Epithelial cell of prostate (primary cell): Measurements from ENCODE around the gene HIKESHI.

Experiments
- DNase-seq: peaks from one replicate; pipeline ENCODE4 v3.0.0-alpha.2; 2011; ENCODE audit warnings: low read depth, low spot score
- H3K27ac ChIP-seq: fragments of 450-650 bp; 2 replicates; pipeline ENCODE4 v1.5.1; 2017; ENCODE audit warnings: mild to moderate bottlenecking

HIKESHI gene

DNA sequence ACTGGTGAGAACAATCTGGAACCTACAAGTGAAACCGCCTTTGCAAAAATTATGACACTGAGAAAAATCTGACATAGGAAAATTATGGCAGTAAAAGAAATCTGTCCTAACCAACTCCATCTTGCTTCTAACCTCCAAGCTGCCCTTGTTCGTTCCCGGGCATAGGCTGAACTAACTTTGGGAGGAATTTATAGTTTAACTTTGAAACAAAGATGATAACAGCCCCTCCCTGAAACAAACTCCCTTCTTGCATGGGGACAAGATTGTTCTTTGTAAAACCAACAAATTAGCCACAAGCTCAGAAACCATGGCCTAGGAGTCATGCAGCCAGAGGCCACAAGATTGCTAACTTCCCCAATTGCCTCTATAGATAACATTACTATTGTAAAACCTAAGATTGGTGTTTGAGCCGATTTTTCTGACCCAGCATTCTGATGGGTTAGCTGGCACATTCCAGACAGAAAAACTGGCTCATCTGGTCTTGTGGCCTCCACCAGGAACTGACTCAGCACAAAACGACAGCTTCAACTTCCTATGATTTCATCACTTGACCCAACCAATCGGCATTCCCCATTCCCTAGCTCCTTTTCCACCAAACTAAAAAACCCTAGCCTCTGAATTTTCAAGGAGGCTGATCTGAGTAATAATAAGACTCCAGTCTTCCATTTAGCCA is 69.0 kb downstream of the HIKESHI start:
- peak overlapping the region; percentile 78 for H3K27ac ChIP-seq
- DNase-seq, result peak; percentile 54

DNA sequence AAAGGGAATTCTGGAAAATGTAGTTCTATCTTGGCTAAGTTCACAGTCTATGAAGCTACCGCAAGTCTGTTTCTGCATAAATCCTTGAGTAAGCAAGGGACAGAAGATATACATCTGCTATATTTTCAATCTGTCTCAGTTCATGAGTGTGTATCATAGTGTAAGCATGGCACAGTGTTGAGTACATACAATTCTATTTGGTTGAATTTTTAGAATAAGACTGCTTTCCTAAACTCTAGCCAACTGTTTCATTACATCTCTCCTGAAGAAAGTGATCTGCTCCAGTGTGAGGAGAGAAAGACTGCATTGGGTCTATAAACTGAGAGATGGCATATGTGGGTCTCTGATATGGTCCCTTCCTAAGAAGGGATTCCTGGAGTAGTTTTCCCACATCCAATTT is 70.0 kb downstream of the HIKESHI start:
- H3K27ac ChIP-seq, result peak overlapping the region; percentile 78
- DNase-seq, result no peak

DNA sequence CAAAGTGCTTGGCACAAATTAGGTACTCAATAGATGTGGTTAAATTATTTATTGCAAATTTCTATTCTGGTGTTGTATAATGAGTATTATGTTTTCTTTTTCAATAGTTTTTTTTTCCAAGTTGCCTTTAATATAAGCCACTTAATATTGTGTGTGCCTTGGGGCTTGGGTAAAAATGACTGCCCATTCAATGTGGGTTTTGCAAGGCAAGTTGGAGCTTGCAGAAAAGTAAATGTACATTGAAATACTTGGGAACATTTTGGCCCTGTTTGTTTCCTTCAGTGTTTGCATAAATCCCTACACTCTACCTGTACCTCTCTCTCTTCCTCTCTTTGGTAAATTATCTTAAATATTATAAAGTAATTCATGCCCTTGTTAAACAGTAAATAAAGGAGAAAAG is 70.5 kb downstream of the HIKESHI start:
- DNase-seq, result peak; percentile 26

DNA sequence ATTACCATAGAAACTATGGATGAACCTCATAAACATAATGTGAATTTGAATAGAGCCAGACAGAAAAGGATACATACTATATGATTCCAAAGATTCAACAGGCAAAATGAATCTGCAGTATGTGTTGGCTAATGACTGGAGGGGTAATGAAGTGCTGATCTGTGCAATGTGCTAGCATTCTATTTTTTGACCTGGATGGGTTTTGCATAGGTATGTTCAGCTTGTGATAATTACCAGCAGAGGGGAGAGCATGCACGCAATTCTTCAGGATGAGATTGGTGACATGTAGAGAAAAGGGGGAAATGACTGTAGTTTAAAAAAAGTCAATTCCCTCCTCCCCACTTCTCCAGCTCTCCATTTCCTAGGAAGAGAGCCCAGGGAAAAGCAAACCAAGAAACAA is 72.0 kb downstream of the HIKESHI start:
- no peak for DNase-seq
- no peak overlapping the region for H3K27ac ChIP-seq

More for the DNA sequence above, 70.5 kb downstream of the HIKESHI start:
- H3K27ac ChIP-seq, result peak overlapping the region; percentile 78

DNA sequence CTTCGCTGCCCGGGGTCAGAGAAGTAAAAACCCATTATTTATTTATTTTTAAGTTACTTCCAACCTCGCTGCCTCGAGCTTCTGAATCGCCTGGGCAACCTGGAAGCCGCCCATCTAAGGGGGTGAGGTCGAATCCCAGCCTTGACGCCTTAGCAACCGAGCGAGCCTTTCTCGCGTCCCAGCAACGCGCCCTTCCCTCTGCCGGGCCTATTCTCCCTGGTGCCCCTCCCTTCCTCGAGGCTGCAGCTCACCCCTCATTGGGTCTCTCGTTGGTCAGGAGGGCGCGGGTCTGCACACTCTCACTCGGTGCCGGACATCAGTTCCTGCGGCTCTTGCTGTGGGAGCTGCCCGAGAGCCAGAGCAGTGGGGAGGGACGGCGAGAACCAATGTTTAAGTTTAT is 72.5 kb downstream of the HIKESHI start, which contains the start of gene CCDC81:
Gene CCDC81 (plus strand): TSS at position 302 of the 400 bp plus-strand sequence. CDS start 277 bp downstream, outside the sequence.
- DNase-seq, result no peak

DNA sequence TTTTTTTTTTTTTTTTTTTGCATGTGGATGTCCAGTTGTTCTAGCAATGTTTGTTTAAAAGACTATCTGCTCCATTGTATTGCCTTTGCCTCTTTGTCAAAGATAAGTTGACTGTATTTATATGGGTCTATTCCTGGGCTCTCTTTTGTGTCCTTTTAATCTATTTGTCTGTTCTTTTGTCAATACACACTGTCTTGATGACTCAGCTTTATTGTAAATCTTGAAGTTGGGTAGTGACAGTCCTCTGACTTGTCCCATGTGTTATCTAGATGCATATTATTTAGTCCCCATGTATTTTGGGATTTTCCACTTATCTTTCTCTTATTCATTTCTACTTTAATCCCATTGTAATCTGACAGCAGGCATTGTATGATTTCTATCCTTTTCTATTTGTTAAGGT is 75.9 kb downstream of the HIKESHI start:
- H3K27ac ChIP-seq, result no peak overlapping the region
- DNase-seq, result no peak

More for the DNA sequence above, 72.5 kb downstream of the HIKESHI start, which contains the start of gene CCDC81:
- no peak within 1 kb of the TSS for H3K27ac ChIP-seq

DNA sequence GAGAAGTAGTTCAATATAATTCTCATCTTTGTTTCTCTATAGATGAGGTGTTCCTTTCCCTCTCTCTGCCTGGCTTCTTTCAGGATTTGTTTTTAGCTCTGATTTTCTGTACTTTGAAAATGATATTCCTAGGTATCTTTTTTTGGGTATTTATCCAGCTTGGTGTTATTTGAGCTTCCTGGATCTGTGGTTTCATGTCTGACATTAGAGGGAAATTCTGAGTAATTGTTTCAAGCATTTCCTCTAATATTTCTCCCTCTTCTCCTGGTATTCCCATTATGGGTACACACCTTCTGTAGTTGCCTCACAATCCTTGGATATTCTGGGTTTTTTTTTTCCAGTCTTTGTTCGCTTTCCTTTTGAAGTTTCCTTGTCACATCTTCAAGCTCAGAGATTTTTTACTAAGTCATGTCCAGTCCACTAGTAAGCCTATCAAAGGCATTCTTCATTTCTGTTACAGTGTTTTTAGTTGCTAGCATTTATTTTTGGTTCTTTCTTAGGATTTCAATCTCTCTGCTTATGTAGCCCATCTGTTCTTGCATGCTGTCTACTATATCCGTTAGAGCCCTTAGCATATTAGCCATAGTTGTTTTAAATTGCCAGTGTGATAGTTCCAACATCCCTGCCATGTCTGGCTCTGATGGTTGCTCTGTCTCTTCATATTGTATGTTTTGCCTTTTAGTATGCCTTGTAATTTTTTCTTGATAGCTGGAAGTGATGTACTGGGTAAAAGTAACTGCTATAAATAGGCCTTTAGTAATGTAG is 78.4 kb downstream of the HIKESHI start:
- H3K27ac ChIP-seq, result no peak overlapping the region
- no peak for DNase-seq

DNA sequence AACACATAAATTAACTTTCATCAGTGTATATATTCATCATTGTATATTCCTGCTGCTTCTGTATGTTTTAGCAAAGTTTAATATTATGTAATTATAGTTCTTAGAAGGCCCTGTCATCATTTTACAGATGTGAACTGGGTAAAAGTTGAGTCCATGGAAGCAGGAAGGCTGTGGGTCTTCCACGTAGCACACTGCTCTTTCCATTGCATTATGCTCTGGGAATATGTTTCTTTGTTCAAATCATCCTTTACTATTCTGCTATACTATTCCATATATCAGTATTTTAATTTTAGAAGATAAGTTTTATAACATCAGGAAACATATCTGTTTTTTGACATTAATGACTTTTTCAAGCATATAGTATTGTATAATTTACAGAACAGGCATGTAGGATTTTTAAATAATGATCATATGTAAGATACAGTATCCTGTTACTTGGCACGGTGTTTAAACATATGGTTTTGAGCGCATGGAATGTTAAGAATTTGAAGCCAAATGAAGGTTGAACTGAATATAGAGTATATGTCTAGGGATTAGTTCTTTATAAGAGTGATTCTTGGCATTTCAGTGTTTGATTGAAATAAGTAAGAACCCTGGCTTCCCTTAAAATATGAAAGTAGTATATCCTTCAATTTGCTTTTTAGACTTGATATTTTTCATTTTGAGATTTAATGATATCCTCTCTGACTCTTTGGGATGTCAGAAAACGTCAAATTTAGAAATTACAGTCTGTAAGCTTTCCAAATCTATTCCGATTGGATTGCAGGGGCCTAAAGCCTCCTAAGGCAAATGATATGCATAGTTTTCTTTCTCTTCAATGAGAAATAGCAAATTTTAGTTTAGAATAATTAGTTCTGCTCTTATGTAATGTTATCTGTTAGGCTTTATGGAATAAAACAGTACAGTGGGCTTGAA is 81.3 kb downstream of the HIKESHI start:
- no peak for DNase-seq
- H3K27ac ChIP-seq, result no peak overlapping the region

DNA sequence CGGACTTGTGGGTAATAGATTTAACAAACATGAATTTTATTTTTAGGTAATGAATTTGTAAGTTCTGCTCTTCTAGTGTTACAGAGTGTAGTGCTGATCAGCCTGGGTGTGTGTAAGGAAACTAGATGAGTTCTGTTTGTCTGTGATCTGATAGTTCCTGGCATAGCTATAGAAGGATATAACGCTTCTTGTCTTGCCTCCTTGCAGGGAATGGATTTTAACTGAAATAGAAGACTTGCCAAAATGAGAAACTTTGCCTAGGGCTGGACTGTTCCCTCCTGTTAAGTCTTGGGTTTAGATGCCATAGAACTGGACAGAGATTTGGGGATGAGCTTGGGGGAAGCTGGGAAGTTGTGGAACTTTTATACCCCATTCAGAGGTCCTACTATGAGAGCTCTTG is 84.2 kb downstream of the HIKESHI start:
- H3K27ac ChIP-seq, result no peak overlapping the region
- DNase-seq, result no peak

DNA sequence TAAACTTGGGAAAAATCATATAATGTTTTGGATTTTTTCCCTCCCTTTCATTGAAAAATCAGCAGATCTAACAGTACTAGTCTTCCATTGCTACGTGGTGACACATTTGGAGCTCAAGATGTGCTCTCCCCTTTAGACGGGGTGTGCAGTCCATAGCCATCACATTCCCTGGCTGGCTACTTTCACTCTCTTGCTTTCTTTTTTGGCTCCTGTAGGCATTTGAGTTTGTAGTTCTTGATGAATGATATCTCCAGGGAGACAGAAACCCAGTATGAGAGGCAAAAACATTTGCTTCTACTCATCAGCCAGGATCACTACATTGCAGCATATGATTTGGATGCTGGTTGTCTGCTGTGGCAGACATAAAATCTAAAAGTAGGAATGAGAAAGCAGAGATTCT is 84.7 kb downstream of the HIKESHI start:
- no peak for DNase-seq
- no peak overlapping the region for H3K27ac ChIP-seq

DNA sequence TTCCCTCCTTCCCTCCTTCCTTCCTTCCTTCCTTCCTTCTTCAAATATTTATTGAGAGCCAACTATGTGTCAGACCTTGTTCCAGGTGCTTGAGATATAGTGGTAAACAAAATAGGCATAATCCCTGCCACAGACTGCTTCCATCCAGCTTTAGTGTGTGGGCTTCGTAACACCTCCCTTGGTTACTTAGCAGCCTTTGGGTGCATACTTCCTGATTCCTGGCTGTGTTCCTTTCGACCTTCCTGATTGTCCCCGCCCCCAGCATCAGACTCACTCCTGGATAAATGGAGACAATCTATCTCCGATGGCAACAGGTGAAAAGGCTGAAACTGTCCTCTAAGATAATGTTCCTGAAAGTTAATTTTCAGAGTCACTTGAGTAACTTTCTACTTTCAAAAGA is 86.2 kb downstream of the HIKESHI start:
- H3K27ac ChIP-seq, result no peak overlapping the region
- no peak for DNase-seq

DNA sequence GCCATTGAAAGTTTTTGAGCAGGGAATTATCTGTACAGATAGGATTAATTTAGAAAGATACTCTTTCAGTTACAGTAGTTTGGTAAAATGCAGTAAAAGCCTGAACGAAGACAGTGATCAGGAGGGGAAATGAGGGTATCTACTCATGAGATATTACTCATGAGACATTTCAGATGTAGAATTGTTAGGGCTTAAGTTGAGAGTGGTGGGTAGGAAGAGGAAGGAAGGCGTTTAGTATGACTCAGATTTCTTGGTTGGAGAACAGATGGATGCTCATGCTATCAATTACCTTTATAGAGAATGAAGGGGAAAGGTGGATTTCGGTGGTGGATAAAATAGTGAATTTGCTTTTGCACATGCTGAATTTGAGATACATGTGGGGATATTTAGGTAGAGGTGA is 88.4 kb downstream of the HIKESHI start:
- no peak for DNase-seq
- no peak overlapping the region for H3K27ac ChIP-seq

DNA sequence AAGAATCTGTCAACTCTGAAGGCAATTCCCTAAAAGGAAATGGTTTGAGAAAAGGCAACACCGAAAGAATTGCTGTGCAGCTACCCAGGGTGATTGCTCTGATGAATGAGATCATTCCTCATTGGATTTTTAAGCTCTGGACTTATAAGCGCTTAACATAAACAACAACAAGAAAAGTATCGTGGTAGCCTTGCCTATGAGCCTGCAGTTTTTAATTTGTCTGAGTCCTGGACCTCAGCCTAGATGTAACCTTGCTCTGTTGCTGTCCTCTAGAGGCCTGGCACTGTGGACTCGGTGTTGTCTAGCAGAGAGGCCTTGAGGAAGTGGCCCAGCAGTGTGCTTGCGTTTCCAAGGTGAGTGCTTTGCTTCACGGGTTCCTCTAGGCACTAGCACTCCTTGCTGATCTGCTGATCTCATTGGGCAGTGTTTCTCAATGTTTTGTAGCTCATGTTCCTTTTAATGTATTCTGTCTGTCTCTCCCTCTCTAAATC is 93.1 kb downstream of the HIKESHI start:
- no peak for DNase-seq
- no peak overlapping the region for H3K27ac ChIP-seq
